Tibial nerve (tissue), 4 donors: Measurements from ENCODE around the gene PLEKHA7. TPM values are rescaled to one million over a fixed set of nuclear protein-coding genes. Genes with fewer than 3 reads are reported as not detected.
"Not testable (repeated sequence)": the region's sequence is repeated elsewhere in the genome, so short reads cannot be mapped to it uniquely, and the experiment has no call there.

Experiments
- DNase-seq, 2 donors: peaks; one replicate each; pipeline ENCODE4 v3.0.0-alpha.2; 2019; ENCODE audit warnings: low spot score in 2 of 2
- H3K27ac ChIP-seq, 4 donors: fragments of 200-600 bp; sonication (generic) in 3 of 4; one replicate each; pipeline ENCODE4 v1.5.1; 2017 to 2019; ENCODE audit warnings: mild to moderate bottlenecking in 1 of 4
- H3K27me3 ChIP-seq, 2 donors: fragments of 200-600 bp; sonication (generic) in 1 of 2; one replicate each; pipeline versions ENCODE4 v1.5.1 to v1.6.0; 2017 to 2019
- H3K36me3 ChIP-seq, 3 donors: fragments of 200-600 bp; sonication (generic); one replicate each; pipeline ENCODE4 v1.5.1; 2018 to 2019
- H3K4me1 ChIP-seq, 4 donors: fragments of 200-600 bp; sonication (generic) in 3 of 4; one replicate each; pipeline ENCODE4 v1.5.1; 2017 to 2019
- H3K4me3 ChIP-seq, 4 donors: fragments of 200-600 bp; sonication (generic) in 3 of 4; one replicate each; pipeline ENCODE4 v1.5.1; 2017 to 2019; ENCODE audit warnings: mild to moderate bottlenecking in 1 of 4, moderate library complexity in 1 of 4
- H3K9me3 ChIP-seq, 4 donors: fragments of 200-600 bp; sonication (generic) in 3 of 4; one replicate each; pipeline ENCODE4 v1.5.1; 2017 to 2019
- CTCF ChIP-seq, 5 experiments: fragments of 200-600 bp in 3 of 5; fragments of 450-650 bp in 2 of 5; sonication (generic) in 3 of 5; IDR thresholded peaks; one replicate each; pipeline ENCODE4 v1.5.1; 2016 to 2019; ENCODE audit warnings: antibody characterized with exemption in 5 of 5, mild to moderate bottlenecking in 3 of 5, moderate library complexity in 2 of 5
- EP300 ChIP-seq, 2 donors: sonication (generic); formaldehyde crosslinking; IDR thresholded peaks; one replicate each; pipeline ENCODE4 v1.6.1; 2017; ENCODE audit warnings: antibody characterized with exemption in 2 of 2, mild to moderate bottlenecking in 1 of 2
- POLR2A ChIP-seq, 2 donors: fragments of 450-650 bp; IDR thresholded peaks; one replicate each; pipeline ENCODE4 v1.6.1; 2017; ENCODE audit warnings: antibody characterized with exemption in 2 of 2, mild to moderate bottlenecking in 2 of 2, moderate library complexity in 2 of 2
- WGBS, 2 donors: methylation state at CpG; one replicate each; pipeline ENCODE4 v1.1.5; 2018; 5-methylcytosine and 5-hydroxymethylcytosine counted together
- total RNA-seq, 4 donors: library from RNA; depleted of rRNA; stranded (reverse); fragments of >200 nt; gene quantifications; one replicate each; pipeline ENCODE4 v1.1.0, GENCODE V29; 2016

PLEKHA7 gene
- total RNA-seq, 4 donors from 2014 or later, result 41.6 to 56.7 (median 50.1) TPM

- TF ChIP-seq EP300 (IDR thresholded peaks at IDR 0.05) (no peak), CTCF (IDR thresholded peaks at IDR 0.05) (no peak), POLR2A (IDR thresholded peaks at IDR 0.05) (no peak)
- Histone ChIP-seq H3K36me3 (no peaks in the 10 kb centered on the region), H3K27ac (no peak overlapping the region), H3K4me3 (no peak overlapping the region), H3K4me1 (peaks cover 0 to 8% (median 0%) of the 10 kb centered on the region in 4 donors), H3K27me3 (no peaks in the 10 kb centered on the region), H3K9me3 (peaks cover 0 to 26% (median 4%) of the 10 kb centered on the region in 4 donors)
- DNase-seq, result no peak
- whole genome bisulfite sequencing, 2 donors, result 82 to 87% methylated on average over 2 of the region's 2 CpGs
These were observed 123.0 kb downstream of the PLEKHA7 start for GRCh38 chr11:16891165-16891564.

GRCh38 chr11:16890442-16890841, 123.8 kb downstream of the PLEKHA7 start:
- no peak for TF ChIP-seq POLR2A (IDR thresholded peaks at IDR 0.05)
- peaks cover 0 to 26% (median 4%) of the 10 kb centered on the region in 4 donors for H3K9me3 ChIP-seq
- no peaks in the 10 kb centered on the region for H3K36me3 ChIP-seq
- WGBS, 2 donors, result 94 to 97% methylated on average over 1 of the region's 1 CpG
- no peaks in the 10 kb centered on the region for H3K27me3 ChIP-seq
- no peak overlapping the region for H3K4me3 ChIP-seq
- peaks cover 0 to 8% (median 0%) of the 10 kb centered on the region in 4 donors for H3K4me1 ChIP-seq
- H3K27ac ChIP-seq, result no peak overlapping the region
- DNase-seq, result no peak

- peaks cover 0 to 26% (median 4%) of the 10 kb centered on the region in 4 donors for H3K9me3 ChIP-seq
- no peak overlapping the region for H3K4me3 ChIP-seq
- no peak for DNase-seq
- no peak overlapping the region for H3K27ac ChIP-seq
- 87 to 98% methylated on average over 1 of the region's 1 CpG for WGBS, 2 donors
- TF ChIP-seq POLR2A (IDR thresholded peaks at IDR 0.05) (no peak), CTCF (IDR thresholded peaks at IDR 0.05) (no peak), EP300 (IDR thresholded peaks at IDR 0.05) (no peak)
- H3K4me1 ChIP-seq, result peaks cover 0 to 8% (median 0%) of the 10 kb centered on the region in 4 donors
- H3K27me3 ChIP-seq, result no peaks in the 10 kb centered on the region
- H3K36me3 ChIP-seq, result no peaks in the 10 kb centered on the region
These were observed 124.3 kb downstream of the PLEKHA7 start for GRCh38 chr11:16889905-16890304.

- WGBS, 2 donors, result 88 to 89% methylated on average over 4 of the region's 4 CpGs
- peaks cover 0 to 26% (median 4%) of the 10 kb centered on the region in 4 donors for H3K9me3 ChIP-seq
- H3K4me3 ChIP-seq, H3K4me1 ChIP-seq, H3K27ac ChIP-seq, DNase-seq, H3K27me3 ChIP-seq, H3K36me3 ChIP-seq: not testable (repeated sequence)
These were observed 125.2 kb downstream of the PLEKHA7 start for GRCh38 chr11:16889010-16889409.

GRCh38 chr11:16887887-16888286, 126.3 kb downstream of the PLEKHA7 start:
- WGBS, 2 donors, result 86 to 97% methylated on average over 19 to 23 of the region's 23 CpGs
- H3K27ac ChIP-seq, result not testable (repeated sequence)
- peaks cover 0 to 26% (median 4%) of the 10 kb centered on the region in 4 donors for H3K9me3 ChIP-seq

GRCh38 chr11:16883174-16883573, 131.0 kb downstream of the PLEKHA7 start:
- 77 to 80% methylated on average over 3 of the region's 3 CpGs for WGBS, 2 donors
- no peak for DNase-seq
- Histone ChIP-seq H3K9me3 (no peaks in the 10 kb centered on the region), H3K4me3 (no peak overlapping the region), H3K27ac (peak overlapping the region in 1 of 4 donors; percentile 26), H3K36me3 (no peaks in the 10 kb centered on the region), H3K4me1 (peaks cover 0 to 32% (median 2%) of the 10 kb centered on the region in 4 donors), H3K27me3 (no peaks in the 10 kb centered on the region)
- peak in 1 of 5 experiments; percentile 22 for TF ChIP-seq CTCF (IDR thresholded peaks at IDR 0.05)
- TF ChIP-seq EP300 (IDR thresholded peaks at IDR 0.05), result no peak
- TF ChIP-seq POLR2A (IDR thresholded peaks at IDR 0.05), result no peak

More at GRCh38 chr11:16887887-16888286, 126.3 kb downstream of the PLEKHA7 start:
- not testable (repeated sequence) for DNase-seq, H3K4me1 ChIP-seq, H3K36me3 ChIP-seq, H3K4me3 ChIP-seq, H3K27me3 ChIP-seq

- Histone ChIP-seq H3K36me3 (no peaks in the 10 kb centered on the region), H3K27ac (peak overlapping the region in 1 of 4 donors; percentile 61), H3K9me3 (no peaks in the 10 kb centered on the region), H3K4me1 (peaks cover 0 to 38% (median 2%) of the 10 kb centered on the region in 4 donors), H3K27me3 (no peaks in the 10 kb centered on the region), H3K4me3 (no peak overlapping the region)
- DNase-seq, result no peak
- no peak for TF ChIP-seq CTCF (IDR thresholded peaks at IDR 0.05)
- TF ChIP-seq POLR2A (IDR thresholded peaks at IDR 0.05), result no peak
- TF ChIP-seq EP300 (IDR thresholded peaks at IDR 0.05), result no peak
- WGBS, 2 donors, result 45 to 49% methylated on average over 3 of the region's 3 CpGs
These were observed 132.4 kb downstream of the PLEKHA7 start for GRCh38 chr11:16881766-16882165.
